K562 (cell line): ENCODE data around the gene C5AR2. TPM values are rescaled to one million over a fixed set of nuclear protein-coding genes. Genes with fewer than 3 reads are reported as not detected.
A peak's percentile ranks its signal among the peaks of the same experiment; 100 is the strongest.

Source experiments
- ATAC-seq: fragments of 200-7000 bp; cut with Tn5 transposase; 3 replicates; pipeline ENCODE4 v1.9.1; 2020; ENCODE audit warnings: moderate library complexity
- BruUV-seq: library from RNA; stranded (reverse); fragments of 400-500 nt; replicated peaks from 2 replicates; lab custom pipeline; 2021; lab: Mats Ljungman, UMichigan
- CTCF ChIA-PET: fragments of 300-600 bp; formaldehyde crosslinking; extraction: SDS; loops from one replicate; lab custom pipeline; 2021; ENCODE audit warnings: low intra/inter-chr PET ratio; lab: Yijun Ruan, JAX
- POLR2A ChIA-PET: fragments of 300-600, 350-650 bp; sonication (Branson Sonifier 250); formaldehyde crosslinking; extraction: SDS; loops from one replicate; lab custom pipeline; 2021; ENCODE audit warnings: antibody characterized with exemption, inconsistent platforms; lab: Yijun Ruan, JAX
- DNase-seq, 4 experiments: peaks; one replicate each; pipeline versions ENCODE4 v3.0.0 to v3.0.0-alpha.2; 2011 to 2018; ENCODE audit warnings: low spot score in 3 of 4, mixed read lengths in 3 of 4; ENCODE audit errors: extremely low read depth in 1 of 4
- FAIRE-seq: peaks from 2 replicates; lab custom pipeline; 2011; peaks lifted over from hg19 to GRCh38; lab: Jason Lieb, UNC
- H2AFZ ChIP-seq: 2 replicates; pipeline ENCODE4 v1.6.0; 2011; ENCODE audit warnings: low read depth, low read length, control low read depth, inconsistent platforms
- H3K27ac ChIP-seq: fragments of 200-600 bp; 3 replicates; pipeline ENCODE4 v1.8.0; 2011; ENCODE audit warnings: low read depth, mild to moderate bottlenecking, control low read depth, inconsistent platforms, low read length, moderate library complexity, mixed read lengths; ENCODE audit errors: extremely low read depth
- H3K27me3 ChIP-seq, 2 experiments: fragments of 300-600 bp in 1 of 2; 2 replicates in 1 of 2; 3 replicates in 1 of 2; pipeline versions ENCODE4 v1.6.0 to v1.8.0; 2011; ENCODE audit warnings: inconsistent platforms in 2 of 2, low read length in 2 of 2, mild to moderate bottlenecking in 1 of 2, mixed read lengths in 1 of 2, moderate library complexity in 1 of 2; ENCODE audit not compliant: control insufficient read depth in 2 of 2, insufficient read depth in 2 of 2
- H3K36me3 ChIP-seq: fragments of 300-600 bp; 3 replicates; pipeline ENCODE4 v1.8.0; 2011; ENCODE audit warnings: mild to moderate bottlenecking, low read length, inconsistent platforms; ENCODE audit not compliant: control insufficient read depth, insufficient read depth
- H3K4me1 ChIP-seq, 2 experiments: fragments of 200-600 bp in 1 of 2; replicated peaks in 1 of 2; 2 replicates in 1 of 2; 3 replicates in 1 of 2; pipeline versions ENCODE4 v1.5.1 to v1.8.0; 2011; ENCODE audit warnings: inconsistent platforms in 2 of 2, low read length in 2 of 2, mild to moderate bottlenecking in 1 of 2, mixed read lengths in 1 of 2, moderate library complexity in 1 of 2; ENCODE audit not compliant: control insufficient read depth in 2 of 2, insufficient read depth in 2 of 2
- H3K4me2 ChIP-seq: 2 replicates; pipeline ENCODE4 v1.6.1; 2011; ENCODE audit warnings: low read length, control low read depth, inconsistent platforms, mixed read lengths; ENCODE audit not compliant: insufficient read depth
- H3K4me3 ChIP-seq: fragments of 200-600 bp; sonication (generic), shearing (Covaris generic); 2 replicates; pipeline ENCODE4 v1.5.1; 2016; ENCODE audit warnings: control low read depth, inconsistent platforms
- H3K79me2 ChIP-seq: fragments of 200-600 bp; 3 replicates; pipeline ENCODE4 v1.8.0; 2011; ENCODE audit warnings: low read length, inconsistent platforms; ENCODE audit not compliant: control insufficient read depth, insufficient read depth
- H3K9ac ChIP-seq, 2 experiments: 2 replicates each; pipeline versions ENCODE4 v1.6.0 to v1.6.1; 2011; ENCODE audit warnings: low read depth in 2 of 2, low read length in 2 of 2, control low read depth in 1 of 2, inconsistent platforms in 1 of 2, mild to moderate bottlenecking in 1 of 2, mixed read lengths in 1 of 2; ENCODE audit not compliant: insufficient read depth in 1 of 2
- H3K9me1 ChIP-seq: one replicate; pipeline ENCODE4 v1.6.0; 2011; ENCODE audit warnings: inconsistent platforms, mild to moderate bottlenecking, low read length, moderate library complexity; ENCODE audit not compliant: control insufficient read depth, insufficient read depth
- H3K9me3 ChIP-seq: replicated peaks from 2 replicates; pipeline ENCODE4 v1.5.1; 2011; ENCODE audit warnings: low read depth, low read length, inconsistent platforms; ENCODE audit not compliant: control insufficient read depth, insufficient read depth
- H4K20me1 ChIP-seq: replicated peaks from 2 replicates; pipeline ENCODE4 v1.6.1; 2011; ENCODE audit warnings: low read length, inconsistent platforms, mixed read lengths; ENCODE audit not compliant: control insufficient read depth, insufficient read depth
- CEBPB ChIP-seq: fragments of 450-650 bp; IDR thresholded peaks from 2 replicates; pipeline ENCODE4 v1.6.1; 2016; ENCODE audit warnings: missing genetic modification characterization, missing compliant biosample characterization
- CEBPG ChIP-seq, 3 experiments: fragments of 200-800 bp in 1 of 3; sonication (Bioruptor generic) in 1 of 3; sonication (generic) in 1 of 3; formaldehyde crosslinking in 1 of 3; IDR thresholded peaks in 2 of 3; conservative IDR thresholded peaks in 1 of 3; 2 replicates each; pipeline versions ENCODE4 v1.6.1 to v1.8.0; 2016 to 2022; ENCODE audit warnings: missing compliant biosample characterization in 2 of 3, missing genetic modification characterization in 2 of 3, mild to moderate bottlenecking in 1 of 3, missing genetic modification reagents in 1 of 3
- HNRNPL ChIP-seq: fragments of 200-400 bp; formaldehyde crosslinking; IDR thresholded peaks from 2 replicates; pipeline ENCODE4 v1.6.1; 2017; ENCODE audit warnings: low read depth, mild to moderate bottlenecking, low read length
- HNRNPUL1 ChIP-seq: fragments of 200-400 bp; formaldehyde crosslinking; IDR thresholded peaks from 2 replicates; pipeline ENCODE4 v1.6.1; 2017; ENCODE audit warnings: low read length
- IRF1 ChIP-seq: sonication (generic); formaldehyde crosslinking; IDR thresholded peaks from 2 replicates; pipeline ENCODE4 v1.8.0; 2022; ENCODE audit warnings: missing genetic modification reagents, mild to moderate bottlenecking, borderline replicate concordance
- POLR2AphosphoS5 ChIP-seq: IDR thresholded peaks from 2 replicates; pipeline ENCODE4 v1.6.1; 2011; ENCODE audit warnings: mild to moderate bottlenecking, low read depth, low read length, moderate library complexity; ENCODE audit not compliant: control insufficient read depth, insufficient read depth
- RBM14 ChIP-seq: fragments of 200-400 bp; formaldehyde crosslinking; IDR thresholded peaks from 2 replicates; pipeline ENCODE4 v1.6.1; 2018; ENCODE audit warnings: low read depth, mild to moderate bottlenecking, low read length, moderate library complexity, borderline replicate concordance; ENCODE audit not compliant: insufficient read depth
- SP2 ChIP-seq: IDR thresholded peaks from 2 replicates; pipeline ENCODE4 v1.6.1; 2011; ENCODE audit warnings: mild to moderate bottlenecking, low read depth, low read length, moderate library complexity; ENCODE audit not compliant: poor library complexity, severe bottlenecking; ENCODE audit errors: extremely low read depth
- ZBTB33 ChIP-seq: sonication (generic); formaldehyde crosslinking; IDR thresholded peaks from 2 replicates; pipeline ENCODE4 v1.8.1; 2023; ENCODE audit warnings: mild to moderate bottlenecking, missing genetic modification reagents
- ZNF780A ChIP-seq: fragments of 250-450 bp; sonication (Bioruptor Pico); IDR thresholded peaks from 2 replicates; pipeline ENCODE4 v1.5.0; 2021; ENCODE audit warnings: mild to moderate bottlenecking
- WGBS: fragments of 100-300 bp; shearing (Covaris generic); methylation state at CpG from one replicate; pipeline ENCODE4 v1.1.6; 2016; ENCODE audit warnings: low coverage, mixed read lengths; ENCODE audit not compliant: insufficient coverage; ENCODE audit errors: missing lambda C conversion rate; 5-methylcytosine and 5-hydroxymethylcytosine counted together
- in situ Hi-C: fragments of 300-500 bp; cut with MboI; formaldehyde crosslinking; loops from 4 replicates; pipeline ENCODE4 v1.15.0; 2018; ENCODE audit warnings: inconsistent platforms, mixed read lengths
- intact Hi-C: fragments of 100-400 bp; cut with micrococcal nuclease; formaldehyde crosslinking; loops from 2 replicates; pipeline ENCODE4 v1.14.2; 2022
- polyA plus RNA-seq, 8 experiments: library from polyadenylated mRNA; depleted of rRNA in 4 of 8; stranded (reverse) in 5 of 8; unstranded in 3 of 8; fragments of >200 nt; fragmentation: Nextera tagmentation in 2 of 8; fragmentation: Illumina TruSeq in 1 of 8; extraction: Ambion mirVana in 2 of 8; extraction: Trizol in 1 of 8; gene quantifications; 2 replicates each; pipeline versions ENCODE4 v1.2.1 to v1.2.3, GENCODE V29; 2011 to 2014; ENCODE audit warnings: inconsistent platforms in 1 of 8, missing spikeins in 1 of 8
- total RNA-seq, 7 experiments: library from RNA; depleted of rRNA in 6 of 7; stranded (reverse); fragments of >200 nt in 6 of 7; fragmentation: Illumina TruSeq in 2 of 7; extraction: Trizol in 2 of 7; gene quantifications; 2 replicates each; pipeline versions ENCODE4 v1.2.1 to v1.2.3, GENCODE V29; 2011 to 2021; ENCODE audit warnings: low replicate concordance in 1 of 7
- TF ChIP-seq, protein P1 (sequence below), 2 experiments: fragments of 450-650 bp in 1 of 2; sonication (generic) in 1 of 2; formaldehyde crosslinking in 1 of 2; IDR thresholded peaks in 1 of 2; conservative IDR thresholded peaks in 1 of 2; 2 replicates each; pipeline versions ENCODE4 v1.6.1 to v1.8.1; 2016 to 2023; ENCODE audit warnings: mild to moderate bottlenecking in 2 of 2, moderate library complexity in 2 of 2, inconsistent platforms in 1 of 2, missing genetic modification reagents in 1 of 2

C5AR2 gene
- total and polyA plus RNA-seq, 9 of the 15 experiments (the other 6 are each of a cell fraction or from before 2014, with no cell fraction given): 0.01 to 1.1 (median 0.13) TPM

DNA sequence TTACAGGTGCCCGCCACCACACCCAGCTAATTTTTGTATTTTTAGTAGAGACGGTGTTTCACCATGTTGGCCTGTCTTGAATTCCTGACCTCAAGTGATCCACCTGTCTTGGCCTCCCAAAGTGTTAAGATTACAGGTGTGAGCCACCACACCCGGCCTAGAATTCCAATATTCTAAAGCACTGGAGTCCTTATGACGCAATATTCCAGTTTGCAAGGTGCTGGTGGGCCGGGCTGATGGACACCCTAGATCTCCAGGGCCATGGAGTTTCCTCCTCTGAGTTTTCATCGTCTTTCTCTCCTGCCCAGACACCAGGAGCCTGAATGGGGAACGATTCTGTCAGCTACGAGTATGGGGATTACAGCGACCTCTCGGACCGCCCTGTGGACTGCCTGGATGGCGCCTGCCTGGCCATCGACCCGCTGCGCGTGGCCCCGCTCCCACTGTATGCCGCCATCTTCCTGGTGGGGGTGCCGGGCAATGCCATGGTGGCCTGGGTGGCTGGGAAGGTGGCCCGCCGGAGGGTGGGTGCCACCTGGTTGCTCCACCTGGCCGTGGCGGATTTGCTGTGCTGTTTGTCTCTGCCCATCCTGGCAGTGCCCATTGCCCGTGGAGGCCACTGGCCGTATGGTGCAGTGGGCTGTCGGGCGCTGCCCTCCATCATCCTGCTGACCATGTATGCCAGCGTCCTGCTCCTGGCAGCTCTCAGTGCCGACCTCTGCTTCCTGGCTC, 8.7 kb downstream of the C5AR2 start:
- BruUV-seq: no TSS peak

More for the DNA sequence above, 8.7 kb downstream of the C5AR2 start:
- FAIRE-seq (no peak), DNase-seq (no peak), ATAC-seq (no peak)
- ChIA-PET POLR2A (no interaction called here), CTCF (no interaction called here)
- H3K36me3 ChIP-seq: no peaks in the 10 kb centered on the region
- in situ Hi-C loops (no loop called here), intact Hi-C loops (no loop called here)
- no peaks in the 10 kb centered on the region for H3K79me2 ChIP-seq
- H3K9ac ChIP-seq: peak overlapping the region in 1 of 2 experiments; percentile 26; a peak in 1 of 4 replicates
- no peaks in the 10 kb centered on the region for H3K27me3 ChIP-seq
- H3K4me2 ChIP-seq: no peak overlapping the region
- no peaks in the 10 kb centered on the region for H3K9me3 ChIP-seq
- no peaks in the 10 kb centered on the region for H4K20me1 ChIP-seq
- no peak overlapping the region for H3K27ac ChIP-seq
- no peaks in the 10 kb centered on the region for H3K9me1 ChIP-seq
- TF ChIP-seq RBM14 (0 out of 2 replicates have a peak, but pooled peaks have one; percentile 29), CEBPG (CRISPR knock-in tag; IDR thresholded peaks at IDR 0.05) (no peak), CEBPG (tag; conservative IDR thresholded peaks at IDR 0.05 in 1 of 2, IDR thresholded peaks at IDR 0.05 in 1 of 2) (peak in 1 of 2 experiments; percentile 57; a peak in 2 of 4 replicates), HNRNPUL1 (no peak), HNRNPL (peak; percentile 58; the same call in 1 of the 2 replicates), SP2 (no peak), CEBPB (tag) (peak; percentile 63; the same call in 1 of the 2 replicates), ZBTB33 (CRISPR knock-in tag) (no peak; the same call in 1 of the 2 replicates), IRF1 (no peak), ZNF780A (no peak), POLR2AphosphoS5 (no peak)
- TF ChIP-seq, protein P1, sequence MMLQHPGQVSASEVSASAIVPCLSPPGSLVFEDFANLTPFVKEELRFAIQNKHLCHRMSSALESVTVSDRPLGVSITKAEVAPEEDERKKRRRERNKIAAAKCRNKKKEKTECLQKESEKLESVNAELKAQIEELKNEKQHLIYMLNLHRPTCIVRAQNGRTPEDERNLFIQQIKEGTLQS (IDR thresholded peaks at IDR 0.05): 0 out of 2 replicates have a peak, but pooled peaks have one; percentile 13
- TF ChIP-seq, protein P1 (CRISPR knock-in tag; conservative IDR thresholded peaks at IDR 0.05): no peak
- H3K4me1 ChIP-seq: peaks cover 13 to 28% of the 10 kb centered on the region in 2 experiments
- H3K4me3 ChIP-seq: no peak overlapping the region
- WGBS: 89% methylated on average over 24 of the region's 29 CpGs
- H2AFZ ChIP-seq: no peak overlapping the region
